CD4-positive, alpha-beta T cell treated with Interleukin-17A for 1 hour (primary cell): ENCODE results near the gene SLC6A18.
"Not testable (repeated sequence)": the region's sequence is repeated elsewhere in the genome, so short reads cannot be mapped to it uniquely, and the experiment has no call there.

ENCODE experiments used
- DNase-seq: peaks from one replicate; pipeline ENCODE4 v3.0.0-alpha.2; 2020

SLC6A18 gene

DNA sequence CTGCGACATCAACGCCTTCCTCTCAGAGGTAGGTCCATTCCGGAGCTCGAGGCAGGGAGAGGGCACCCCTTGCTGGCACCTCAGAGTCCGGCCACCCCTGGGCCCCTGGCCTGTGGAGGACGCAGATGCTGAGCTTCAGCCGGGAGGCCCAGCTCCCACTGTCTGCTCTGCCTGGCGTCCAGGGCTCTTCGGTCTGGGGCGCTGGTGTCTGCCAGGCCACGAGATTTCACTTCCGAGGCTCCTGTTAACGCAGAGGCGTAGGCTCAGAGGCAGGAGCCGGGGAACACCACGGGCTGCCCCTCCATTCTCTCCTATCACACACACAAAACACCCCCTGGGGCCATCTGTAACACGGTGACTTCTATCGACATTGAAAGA is 8.3 kb upstream of the SLC6A18 start:
- no peak for DNase-seq

DNA sequence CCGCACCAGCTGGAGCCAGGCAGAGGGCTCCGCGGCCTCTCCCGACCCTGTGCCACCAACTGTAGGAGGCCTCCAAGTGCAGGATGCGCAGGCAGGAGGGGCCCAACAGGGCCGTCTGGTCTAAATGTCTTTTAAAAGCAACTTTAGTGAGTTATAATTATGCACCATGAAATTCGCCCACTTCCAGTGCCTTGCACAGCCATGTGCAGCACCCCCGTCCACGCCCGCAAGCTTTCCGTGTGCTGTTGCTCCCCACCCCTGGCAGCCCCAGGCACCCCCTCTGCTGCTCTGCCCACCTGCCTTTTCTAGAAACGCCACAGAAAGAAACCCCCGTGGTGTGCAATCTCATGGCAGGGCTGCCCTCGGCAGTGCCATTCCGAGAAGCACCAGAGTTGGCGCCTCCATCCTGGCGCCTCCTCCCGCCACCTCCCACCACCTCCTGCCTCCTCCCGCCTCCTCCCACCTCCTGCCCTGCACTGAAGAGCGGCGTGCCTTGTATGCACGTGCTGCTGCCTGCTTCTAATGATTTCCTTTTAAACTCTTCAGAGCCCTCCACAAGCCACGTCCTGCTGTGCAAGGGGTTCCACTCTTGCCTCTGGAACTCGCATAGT is 7.5 kb upstream of the SLC6A18 start:
- no peak for DNase-seq

GRCh38 chr5:1218351-1219080 is 6.7 kb upstream of the SLC6A18 start:
- no peak for DNase-seq

- DNase-seq, result no peak
Measured at GRCh38 chr5:1219098-1219767, 5.9 kb upstream of the SLC6A18 start.

DNA sequence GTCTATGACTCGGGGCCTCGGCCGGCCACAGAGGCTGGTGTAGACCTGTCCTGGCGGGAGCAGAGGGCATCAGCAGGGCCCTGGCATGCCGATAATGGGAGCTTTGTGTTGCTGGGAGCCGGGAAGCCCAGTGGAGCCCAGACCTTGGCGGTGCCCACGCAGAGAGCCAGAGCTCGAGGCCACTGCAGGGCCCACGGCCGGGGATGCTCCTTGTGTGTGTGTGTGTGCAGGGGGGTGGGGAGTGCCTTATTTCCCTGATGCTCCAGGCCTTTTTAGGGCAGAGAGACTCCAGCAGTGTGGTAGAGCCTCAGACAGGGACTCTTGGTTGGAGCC is 5.4 kb upstream of the SLC6A18 start:
- no peak for DNase-seq

DNA sequence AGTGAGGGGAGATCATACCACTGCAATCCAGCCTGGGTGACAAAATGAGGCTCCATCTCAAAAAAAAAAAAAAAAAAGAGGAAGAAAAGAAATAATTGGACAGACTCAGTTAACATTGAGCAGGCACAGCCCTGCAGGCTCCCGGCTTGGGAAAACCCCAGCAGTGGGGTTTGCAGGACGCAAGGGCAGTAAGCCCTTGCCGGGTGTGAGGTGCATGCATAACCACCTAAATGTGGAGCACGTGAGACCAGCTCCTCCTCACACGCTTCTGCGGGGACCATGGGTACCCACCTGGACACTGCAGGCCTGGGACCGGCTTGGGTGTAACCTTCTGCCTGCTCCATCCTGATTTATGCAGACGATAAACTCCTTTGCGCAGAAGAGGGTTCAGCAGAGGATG is 4.8 kb upstream of the SLC6A18 start:
- DNase-seq, result no peak

- no peak for DNase-seq
Measured at GRCh38 chr5:1220831-1221230, 4.3 kb upstream of the SLC6A18 start.

- DNase-seq, result no peak
Measured at GRCh38 chr5:1221721-1222120, 3.5 kb upstream of the SLC6A18 start.

- no peak for DNase-seq
Measured at GRCh38 chr5:1222147-1222546, 3.0 kb upstream of the SLC6A18 start.

DNA sequence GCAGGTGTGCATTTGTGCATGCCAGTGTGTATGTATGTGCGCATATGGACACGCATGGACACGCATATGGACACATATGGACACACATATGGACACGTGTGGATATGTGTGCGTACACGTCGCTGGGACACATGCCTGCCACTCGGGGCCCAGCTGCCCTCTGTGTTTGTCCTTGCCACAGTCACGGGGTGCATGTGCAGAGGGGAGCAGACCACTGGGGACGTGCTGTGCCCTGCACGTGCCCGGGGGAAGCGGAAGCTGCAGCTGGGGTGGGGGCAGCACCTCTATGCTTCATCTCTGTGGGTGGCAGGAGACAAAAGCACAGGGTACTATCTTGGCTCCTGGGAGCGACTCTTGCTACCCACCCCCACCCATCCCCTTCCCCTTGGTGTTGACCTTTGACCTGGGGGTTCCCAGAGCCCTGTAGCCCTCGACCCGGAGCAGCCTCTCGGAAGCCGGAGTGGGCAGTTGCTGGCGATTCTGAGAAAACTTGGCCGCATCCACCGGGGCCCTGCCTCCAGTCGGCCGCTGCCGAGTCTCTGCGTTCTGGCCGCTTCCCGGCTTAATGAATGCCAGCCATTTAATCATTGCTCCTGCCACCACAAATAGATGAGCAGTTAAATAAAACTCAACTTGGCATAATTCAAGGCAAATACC is 2.4 kb upstream of the SLC6A18 start:
- no peak for DNase-seq

GRCh38 chr5:1223278-1223670 is 1.9 kb upstream of the SLC6A18 start:
- DNase-seq, result no peak

GRCh38 chr5:1224631-1225030 is 550 bp upstream of the SLC6A18 start:
- no peak for DNase-seq

DNA sequence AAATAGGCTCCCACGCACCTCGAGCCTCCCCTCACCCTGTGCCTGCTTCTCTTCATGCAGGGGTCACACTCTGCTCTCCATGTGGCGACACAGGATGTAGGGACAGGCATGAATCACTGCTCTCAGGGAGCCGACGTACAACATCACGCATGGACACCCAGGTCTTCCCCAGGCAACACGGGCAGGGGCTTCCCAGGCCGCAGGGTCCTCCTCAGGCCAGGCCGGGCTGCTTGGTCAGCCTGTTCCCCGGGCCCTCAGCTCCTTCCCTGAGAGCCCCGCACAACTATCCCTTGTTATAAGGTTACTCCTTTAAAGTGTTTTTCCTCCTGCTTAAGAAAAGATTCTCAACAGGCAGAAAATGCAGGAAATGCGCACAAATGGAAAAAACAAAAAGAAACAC is 1.1 kb downstream of the SLC6A18 start:
- DNase-seq, result no peak

DNA sequence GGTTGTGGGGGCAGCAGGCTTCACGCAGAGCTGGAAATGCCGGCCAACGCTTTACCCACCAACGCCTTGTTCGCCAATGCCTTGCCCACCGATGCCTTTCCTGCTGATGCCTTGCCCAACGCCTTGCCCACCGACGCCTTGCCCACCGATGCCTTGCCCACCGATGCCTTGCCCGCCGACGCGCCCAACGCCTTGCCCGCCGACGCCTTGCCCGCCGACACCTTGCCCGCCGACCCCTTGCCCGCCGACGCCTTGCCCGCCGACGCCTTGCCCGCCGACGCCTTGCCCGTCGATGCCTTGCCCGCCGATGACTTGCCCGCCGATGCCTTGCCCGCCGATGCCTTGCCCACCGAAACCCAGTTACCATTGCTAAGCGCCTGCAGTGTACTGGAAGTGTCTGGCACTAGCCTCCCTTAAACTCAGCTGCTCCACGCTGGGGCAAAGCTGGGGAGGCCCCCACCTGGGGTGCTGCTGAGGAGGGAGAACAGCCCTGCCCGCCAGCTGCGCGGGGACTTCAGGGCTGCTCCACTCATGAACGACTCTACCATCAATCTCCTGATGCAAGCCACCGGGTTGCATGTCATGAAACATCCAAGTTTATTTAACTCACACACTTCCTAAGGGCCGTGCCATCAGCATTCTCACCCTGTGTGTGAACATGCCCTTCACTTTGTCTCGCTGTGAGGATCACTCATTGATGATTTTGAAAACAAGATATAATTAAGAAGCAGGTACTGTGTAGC is 1.8 kb downstream of the SLC6A18 start:
- DNase-seq, result no peak

GRCh38 chr5:1227667-1228066 is 2.5 kb downstream of the SLC6A18 start:
- DNase-seq, result no peak

- DNase-seq, result no peak
Measured at GRCh38 chr5:1228120-1228519, 2.9 kb downstream of the SLC6A18 start.

DNA sequence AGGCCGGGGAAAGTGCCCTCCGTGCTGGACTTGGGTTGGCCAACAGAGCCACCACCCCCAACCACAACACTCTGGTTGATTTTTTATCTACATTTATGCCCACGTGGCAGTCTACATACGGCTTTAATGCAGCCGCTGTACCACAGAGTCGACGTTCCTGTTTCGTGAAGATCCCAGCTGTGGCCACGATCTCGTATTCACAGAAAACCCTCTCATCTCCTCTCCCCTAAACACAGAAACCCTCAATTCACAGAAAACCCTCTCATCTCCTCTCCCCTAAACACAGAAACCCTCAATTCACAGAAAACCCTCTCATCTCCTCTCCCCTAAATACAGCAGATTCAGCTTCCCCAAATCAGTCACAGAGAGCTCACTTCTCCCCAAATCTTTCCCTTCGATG is 3.8 kb downstream of the SLC6A18 start:
- not testable (repeated sequence) for DNase-seq

DNA sequence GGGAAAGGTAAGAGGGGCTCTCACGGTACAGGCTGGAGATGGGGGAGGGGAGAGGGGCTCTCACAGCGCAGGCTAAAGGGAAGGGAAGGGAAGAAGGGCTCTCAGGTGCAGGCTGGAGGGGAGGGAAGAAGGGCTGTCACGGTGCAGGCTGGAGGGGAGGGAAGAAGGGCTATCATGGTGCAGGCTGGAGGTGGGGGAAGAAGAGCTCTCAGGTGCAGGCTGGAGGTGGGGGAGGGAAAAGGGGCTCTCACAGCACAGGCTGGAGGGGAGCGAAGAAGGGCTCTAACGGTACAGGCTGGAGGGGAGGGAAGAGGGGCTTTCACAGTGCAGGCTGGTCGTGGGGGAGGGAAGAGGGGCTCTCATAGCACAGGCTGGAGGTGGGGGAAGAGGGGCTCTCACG is 4.6 kb downstream of the SLC6A18 start:
- DNase-seq, result no peak

DNA sequence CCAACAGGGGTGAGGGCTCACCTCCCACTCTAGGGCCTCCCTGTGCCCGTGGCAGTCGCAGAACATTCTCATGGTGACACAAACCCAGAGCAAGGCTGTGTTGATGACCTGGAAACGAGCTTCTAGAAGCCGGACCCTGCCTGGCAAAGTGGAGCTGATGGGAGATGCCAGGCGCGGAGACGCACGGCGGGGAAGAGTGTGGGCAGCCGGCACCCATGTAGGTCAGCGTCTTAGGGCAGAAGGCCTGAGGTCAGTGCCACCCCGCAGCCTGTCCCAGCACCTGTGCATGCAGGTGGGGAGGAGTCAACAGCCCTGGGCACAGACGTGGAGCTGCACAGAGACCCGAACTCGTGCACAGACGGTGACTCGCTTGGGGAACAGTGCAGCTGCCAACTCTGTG is 5.4 kb downstream of the SLC6A18 start:
- DNase-seq, result no peak

- no peak for DNase-seq
Measured at GRCh38 chr5:1231354-1231905, 6.2 kb downstream of the SLC6A18 start.

DNA sequence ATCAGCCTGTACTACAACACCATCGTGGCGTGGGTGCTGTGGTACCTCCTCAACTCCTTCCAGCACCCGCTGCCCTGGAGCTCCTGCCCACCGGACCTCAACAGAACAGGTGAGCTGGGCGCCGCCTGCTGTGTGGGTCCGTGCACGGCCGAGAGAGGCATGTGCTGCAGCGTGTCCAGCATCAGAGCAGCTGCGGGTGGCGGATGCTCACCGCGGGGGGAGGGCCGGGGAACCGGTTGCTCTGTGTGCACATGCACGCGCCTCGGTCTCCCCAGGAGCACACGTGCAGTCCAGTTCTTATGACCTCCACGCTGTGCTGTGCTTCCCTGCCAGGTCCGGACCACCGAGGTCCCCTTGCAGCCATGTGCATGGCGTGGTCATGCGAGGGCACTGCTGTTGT is 7.6 kb downstream of the SLC6A18 start:
- DNase-seq, result no peak

GRCh38 chr5:1235379-1235778 is 10.2 kb downstream of the SLC6A18 start:
- DNase-seq, result no peak

GRCh38 chr5:1235838-1236237 is 10.7 kb downstream of the SLC6A18 start:
- DNase-seq, result no peak
